ENCODE measurements around the gene MACROD2.

Gene MACROD2

GRCh38 chr20:15239542-15240206 is 1244.4 kb downstream of the MACROD2 start:
- no peak for DNase-seq (ENCODE audit: low read depth, low spot score)
- no peak for TF ChIP-seq CTCF (IDR thresholded peaks at IDR 0.05; ENCODE audit: insufficient read depth, low read length, missing control alignments)
- H3K4me3 ChIP-seq (ENCODE audit: low read depth, low read length) = no peak overlapping the region
- CTCF ChIA-PET = no interaction called here
- POLR2A ChIA-PET = no interaction called here

GRCh38 chr20:15240801-15241200 is 1245.5 kb downstream of the MACROD2 start:
- no peak overlapping the region for H3K4me3 ChIP-seq (ENCODE audit: low read depth, low read length)
- DNase-seq (ENCODE audit: low read depth, low spot score) = no peak
- TF ChIP-seq CTCF (IDR thresholded peaks at IDR 0.05; ENCODE audit: insufficient read depth, low read length, missing control alignments) = no peak
- POLR2A ChIA-PET = no interaction called here
- CTCF ChIA-PET = no interaction called here

GRCh38 chr20:15241681-15242080 is 1246.4 kb downstream of the MACROD2 start:
- POLR2A ChIA-PET = no interaction called here

GRCh38 chr20:15242773-15243172 is 1247.5 kb downstream of the MACROD2 start:
- CTCF ChIA-PET = no interaction called here
- no peak for DNase-seq (ENCODE audit: low read depth, low spot score)
- POLR2A ChIA-PET = no interaction called here
- no peak overlapping the region for H3K4me3 ChIP-seq (ENCODE audit: low read depth, low read length)
- TF ChIP-seq CTCF (IDR thresholded peaks at IDR 0.05; ENCODE audit: insufficient read depth, low read length, missing control alignments) = no peak

More at GRCh38 chr20:15241681-15242080, 1246.4 kb downstream of the MACROD2 start:
- CTCF ChIA-PET = no interaction called here
- TF ChIP-seq CTCF (IDR thresholded peaks at IDR 0.05; ENCODE audit: insufficient read depth, low read length, missing control alignments) = no peak
- H3K4me3 ChIP-seq (ENCODE audit: low read depth, low read length) = no peak overlapping the region
- no peak for DNase-seq (ENCODE audit: low read depth, low spot score)

GRCh38 chr20:15245896-15246295 is 1250.6 kb downstream of the MACROD2 start:
- no peak for TF ChIP-seq CTCF (IDR thresholded peaks at IDR 0.05; ENCODE audit: insufficient read depth, low read length, missing control alignments)
- no peak overlapping the region for H3K4me3 ChIP-seq (ENCODE audit: low read depth, low read length)
- ChIA-PET CTCF (no interaction called here), POLR2A (no interaction called here)
- DNase-seq (ENCODE audit: low read depth, low spot score) = no peak

- CTCF ChIA-PET = no interaction called here
These were observed 1253.5 kb downstream of the MACROD2 start for GRCh38 chr20:15248618-15249395.

More at GRCh38 chr20:15248618-15249395, 1253.5 kb downstream of the MACROD2 start:
- no peak overlapping the region for H3K4me3 ChIP-seq (ENCODE audit: low read depth, low read length)
- TF ChIP-seq CTCF (IDR thresholded peaks at IDR 0.05; ENCODE audit: insufficient read depth, low read length, missing control alignments) = no peak
- DNase-seq (ENCODE audit: low read depth, low spot score) = no peak
- POLR2A ChIA-PET = no interaction called here
